Transverse colon (tissue), 4 donors: ENCODE measurements around the gene HDHD5. TPM values are rescaled to one million over a fixed set of nuclear protein-coding genes. Genes with fewer than 3 reads are reported as not detected.

ENCODE experiments used
- DNase-seq: peaks from one replicate; pipeline ENCODE4 v3.0.0-alpha.2; 2019
- H3K27ac ChIP-seq, 4 donors: fragments of 200-600 bp; sonication (generic); 2 replicates each; pipeline ENCODE4 v1.5.1; 2016 to 2018; ENCODE audit warnings: inconsistent platforms in 4 of 4
- H3K27me3 ChIP-seq: fragments of 200-600 bp; sonication (generic); 2 replicates; pipeline ENCODE4 v1.5.1; 2017; ENCODE audit warnings: inconsistent platforms
- H3K36me3 ChIP-seq, 4 donors: fragments of 200-600 bp; sonication (generic); 2 replicates each; pipeline ENCODE4 v1.5.1; 2017 to 2019; ENCODE audit warnings: inconsistent platforms in 4 of 4
- H3K4me1 ChIP-seq, 4 donors: fragments of 200-600 bp; sonication (generic); 2 replicates each; pipeline ENCODE4 v1.5.1; 2017 to 2020; ENCODE audit warnings: inconsistent platforms in 4 of 4
- H3K4me3 ChIP-seq, 4 donors: fragments of 200-600 bp; sonication (generic); 1 replicate in 1 of 4; 2 replicates in 3 of 4; pipeline versions ENCODE4 v1.5.1 to v1.6.1; 2017 to 2019; ENCODE audit warnings: inconsistent platforms in 4 of 4
- H3K9me3 ChIP-seq, 2 donors: fragments of 200-600 bp; sonication (generic); 2 replicates each; pipeline ENCODE4 v1.5.1; 2017 to 2019; ENCODE audit warnings: inconsistent platforms in 2 of 2
- CTCF ChIP-seq, 5 experiments: fragments of 200-600 bp in 3 of 5; fragments of 450-650 bp in 2 of 5; sonication (generic) in 3 of 5; IDR thresholded peaks; 1 replicate in 2 of 5; 2 replicates in 3 of 5; pipeline ENCODE4 v1.5.1; 2016 to 2017; ENCODE audit warnings: antibody characterized with exemption in 5 of 5, inconsistent platforms in 3 of 5, mild to moderate bottlenecking in 2 of 5, moderate library complexity in 1 of 5
- EP300 ChIP-seq: sonication (generic); formaldehyde crosslinking; IDR thresholded peaks from one replicate; pipeline ENCODE4 v1.6.1; 2017; ENCODE audit warnings: antibody characterized with exemption, low read depth
- POLR2A ChIP-seq: fragments of 450-650 bp; IDR thresholded peaks from one replicate; pipeline ENCODE4 v1.6.1; 2016; ENCODE audit warnings: antibody characterized with exemption, mild to moderate bottlenecking, moderate library complexity
- POLR2AphosphoS5 ChIP-seq, 3 donors: sonication (generic); formaldehyde crosslinking; IDR thresholded peaks; one replicate each; pipeline ENCODE4 v1.6.1; 2016; ENCODE audit warnings: antibody characterized with exemption in 3 of 3
- WGBS, 2 donors: methylation state at CpG; one replicate each; pipeline ENCODE4 v1.1.5; 2018; ENCODE audit warnings: low coverage in 1 of 2; 5-methylcytosine and 5-hydroxymethylcytosine counted together
- in situ Hi-C, 4 donors: fragments of 200-750 bp; cut with MboI; loops; one replicate each; pipeline versions ENCODE4 v1.15.0 to v1.15.1; 2017; ENCODE audit warnings: low sequenced_read_pairs in 3 of 4, low pct_ligation_motif_present in 1 of 4, low pct_unique_long_range_greater_than_20kb in 1 of 4
- intact Hi-C: fragments of 100-400 bp; cut with DNase I; formaldehyde crosslinking; loops from one replicate; pipeline ENCODE4 v1.15.1; 2023; ENCODE audit warnings: low total_unique reads
- total RNA-seq, 4 donors: library from RNA; depleted of rRNA; stranded (reverse); fragments of >200 nt; gene quantifications; one replicate each; pipeline ENCODE4 v1.1.0, GENCODE V29; 2016

The HDHD5 gene
- total RNA-seq, 4 donors from 2014 or later: 24.7 to 51.9 (median 42.3) TPM

GRCh38 chr22:17132112-17132511 is 27.0 kb downstream of the HDHD5 start:
- H3K9me3 ChIP-seq: no peaks in the 10 kb centered on the region
- no peak overlapping the region for H3K27ac ChIP-seq
- no peaks in the 10 kb centered on the region for H3K27me3 ChIP-seq
- WGBS, 2 donors: 48 to 80% methylated on average over 1 to 2 of the region's 2 CpGs
- no peaks in the 10 kb centered on the region for H3K36me3 ChIP-seq
- H3K4me3 ChIP-seq: no peak overlapping the region
- no peak for TF ChIP-seq CTCF (IDR thresholded peaks at IDR 0.05)
- no peak for DNase-seq
- H3K4me1 ChIP-seq: no peaks in the 10 kb centered on the region
- intact Hi-C loops: no loop called here
- in situ Hi-C loops: no loop called here

GRCh38 chr22:17131686-17132085 is 27.4 kb downstream of the HDHD5 start:
- Histone ChIP-seq H3K27me3 (no peaks in the 10 kb centered on the region), H3K9me3 (no peaks in the 10 kb centered on the region), H3K36me3 (no peaks in the 10 kb centered on the region), H3K27ac (no peak overlapping the region), H3K4me1 (no peaks in the 10 kb centered on the region), H3K4me3 (no peak overlapping the region)
- 68% methylated on average over 5 of the region's 5 CpGs; no CpG with 5 or more reads in 1 of the 2 donors for WGBS, 2 donors
- no peak for DNase-seq
- no peak for TF ChIP-seq POLR2A
- TF ChIP-seq EP300: no peak
- TF ChIP-seq CTCF (IDR thresholded peaks at IDR 0.05): no peak
- no peak for TF ChIP-seq POLR2AphosphoS5 (IDR thresholded peaks at IDR 0.05)
- intact Hi-C loops (no loop called here), in situ Hi-C loops (no loop called here)

GRCh38 chr22:17130199-17130598 is 28.9 kb downstream of the HDHD5 start:
- Histone ChIP-seq H3K4me3 (no peak overlapping the region), H3K9me3 (no peaks in the 10 kb centered on the region), H3K36me3 (no peaks in the 10 kb centered on the region), H3K4me1 (no peaks in the 10 kb centered on the region), H3K27ac (no peak overlapping the region), H3K27me3 (no peaks in the 10 kb centered on the region)
- 88% methylated on average over 1 of the region's 1 CpG; no CpG with 5 or more reads in 1 of the 2 donors for WGBS, 2 donors
- DNase-seq: no peak
- in situ Hi-C loops: no loop called here
- intact Hi-C loops: no loop called here
- no peak for TF ChIP-seq POLR2A
- no peak for TF ChIP-seq POLR2AphosphoS5 (IDR thresholded peaks at IDR 0.05)
- no peak for TF ChIP-seq CTCF (IDR thresholded peaks at IDR 0.05)
- TF ChIP-seq EP300: no peak

- H3K36me3 ChIP-seq: no peaks in the 10 kb centered on the region
- 6 to 15% methylated on average over 20 to 41 of the region's 69 CpGs for WGBS, 2 donors
- in situ Hi-C loops (no loop called here), intact Hi-C loops (no loop called here)
- DNase-seq: peak; percentile 47
- no peaks in the 10 kb centered on the region for H3K9me3 ChIP-seq
- no peak within 1 kb of the TSS for H3K27ac ChIP-seq
- peaks cover 3 to 25% (median 11%) of the 10 kb centered on the region in 4 donors for H3K4me1 ChIP-seq
- no peak for TF ChIP-seq POLR2A
- TF ChIP-seq CTCF (IDR thresholded peaks at IDR 0.05): no peak
- TF ChIP-seq POLR2AphosphoS5 (IDR thresholded peaks at IDR 0.05): no peak
- no peak for TF ChIP-seq EP300
- peak within 1 kb of the TSS; percentile 13 to 77 (median 44) for H3K4me3 ChIP-seq
- peaks cover 57% of the 10 kb centered on the region for H3K27me3 ChIP-seq
Measured at GRCh38 chr22:17121233-17122195, 37.6 kb downstream of the HDHD5 start, which contains the start of gene TMEM121B. TSS of gene TMEM121B (minus strand) at chr22:17121360. CDS start at chr22:17121127, 233 bp downstream.
